ENCODE results near the gene MTM1.
A peak's percentile ranks its signal among the peaks of the same experiment; 100 is the strongest.

MTM1 gene

DNA sequence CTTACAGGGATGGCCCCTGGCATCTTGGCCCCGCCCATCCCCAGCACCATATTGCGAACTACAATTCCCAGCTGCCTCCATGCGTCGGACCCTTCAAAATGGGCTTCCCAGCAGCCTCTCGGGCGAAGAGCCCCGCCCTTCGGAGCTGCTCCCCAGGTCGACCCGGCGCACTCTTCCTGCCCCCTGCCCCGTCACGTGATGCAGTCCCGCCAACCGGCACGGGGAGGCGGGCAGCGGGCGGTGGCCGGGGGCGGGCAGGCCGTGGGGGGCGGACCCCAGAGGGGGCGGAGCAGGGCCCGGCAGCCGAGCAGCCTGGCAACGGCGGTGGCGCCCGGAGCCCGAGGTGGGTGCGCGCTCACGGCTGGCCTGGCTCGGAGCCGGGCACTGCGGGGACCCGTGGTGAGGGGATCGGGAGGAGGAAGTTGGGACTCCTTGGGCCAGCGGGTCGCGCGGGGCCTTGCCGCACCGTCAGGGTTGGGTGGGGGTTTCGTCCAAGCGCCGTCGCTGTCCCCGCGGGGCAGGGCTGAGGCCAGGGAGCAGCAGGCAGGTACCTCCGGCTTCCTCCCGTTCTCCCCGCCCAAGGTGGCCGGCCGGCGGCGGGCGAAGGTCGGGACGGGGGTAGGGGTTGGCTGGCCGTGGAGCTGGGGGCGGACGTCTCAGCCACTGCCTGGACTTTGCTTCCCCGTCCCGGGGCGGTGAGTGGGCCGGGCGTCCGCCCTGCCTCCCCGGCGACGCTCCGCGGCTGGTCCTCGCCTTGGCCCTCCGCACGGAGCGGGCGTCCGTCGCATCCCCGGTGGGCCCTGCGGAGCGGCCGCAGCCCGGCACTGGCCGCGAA lies at the start of gene MTM1:
Gene MTM1, plus strand, starts transcription at position 302 of the 835 bp plus-strand sequence. CDS start 23,994 bp downstream, outside the sequence.
- H3K9ac ChIP-seq (ENCODE audit: low read depth, low read length) = peak within 1 kb of the TSS; percentile 85
- H3K4me1 ChIP-seq (ENCODE audit: insufficient read depth, low read length) = peaks cover 45% of the 10 kb centered on the region
- no peaks in the 10 kb centered on the region for H3K9me3 ChIP-seq (ENCODE audit: control insufficient read depth, insufficient read depth, low read length)
- no peaks in the 10 kb centered on the region for H3K36me3 ChIP-seq (ENCODE audit: insufficient read depth, low read length)

GRCh38 chrX:150522494-150522893 lies 45.9 kb upstream of the MTM1 start:
- Histone ChIP-seq H3K4me1 (ENCODE audit: insufficient read depth, low read length) (peaks cover 2% of the 10 kb centered on the region; the same call in 1 of the 2 replicates), H3K36me3 (ENCODE audit: insufficient read depth, low read length) (no peaks in the 10 kb centered on the region), H3K9me3 (ENCODE audit: control insufficient read depth, insufficient read depth, low read length) (no peaks in the 10 kb centered on the region), H3K9ac (ENCODE audit: low read depth, low read length) (no peak overlapping the region)

DNA sequence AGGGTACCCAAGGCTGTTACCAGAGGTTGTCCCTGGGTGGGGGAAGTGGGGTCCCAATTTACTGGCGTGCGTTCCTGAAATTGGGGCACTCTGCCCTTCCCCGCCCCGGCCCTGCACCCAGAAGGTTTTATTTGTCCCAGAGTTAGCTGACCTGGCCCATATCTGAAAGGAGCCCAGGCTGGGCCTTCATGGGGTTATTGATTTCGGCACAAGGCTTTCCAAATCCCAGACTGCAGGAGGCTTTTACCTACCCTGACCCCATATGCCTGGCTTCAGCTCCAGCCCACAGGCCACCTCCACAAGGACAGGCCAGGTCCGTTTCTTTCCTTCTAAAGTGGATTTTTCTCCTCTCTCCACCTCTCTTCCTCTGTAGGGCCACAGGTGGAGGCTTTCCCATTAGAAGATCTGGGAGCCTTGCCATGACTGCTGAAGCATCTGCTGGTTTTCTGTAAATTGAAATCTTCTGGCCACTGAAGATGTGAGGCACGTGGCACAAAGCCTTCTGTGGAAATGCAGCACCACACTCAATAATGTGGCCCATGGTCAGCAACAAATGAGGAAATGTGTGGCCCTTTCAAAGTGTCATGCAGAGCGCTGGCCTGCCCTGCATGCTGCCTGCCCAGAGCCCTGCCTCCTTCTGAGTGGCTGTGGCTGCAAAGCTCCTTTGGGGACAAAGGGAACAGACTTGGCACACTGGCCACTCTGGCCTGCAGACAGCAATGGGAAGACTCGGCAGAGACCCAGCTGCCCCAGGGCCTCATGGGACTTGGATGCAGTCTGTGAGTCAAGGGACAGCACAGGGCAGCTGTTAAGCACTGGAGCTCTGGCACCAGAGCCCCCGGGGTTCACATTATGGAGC lies 43.1 kb upstream of the MTM1 start:
- H3K4me1 ChIP-seq (ENCODE audit: insufficient read depth, low read length) = no peaks in the 10 kb centered on the region
- H3K36me3 ChIP-seq (ENCODE audit: insufficient read depth, low read length) = no peaks in the 10 kb centered on the region
- no peak overlapping the region for H3K9ac ChIP-seq (ENCODE audit: low read depth, low read length)
- no peaks in the 10 kb centered on the region for H3K9me3 ChIP-seq (ENCODE audit: control insufficient read depth, insufficient read depth, low read length)

DNA sequence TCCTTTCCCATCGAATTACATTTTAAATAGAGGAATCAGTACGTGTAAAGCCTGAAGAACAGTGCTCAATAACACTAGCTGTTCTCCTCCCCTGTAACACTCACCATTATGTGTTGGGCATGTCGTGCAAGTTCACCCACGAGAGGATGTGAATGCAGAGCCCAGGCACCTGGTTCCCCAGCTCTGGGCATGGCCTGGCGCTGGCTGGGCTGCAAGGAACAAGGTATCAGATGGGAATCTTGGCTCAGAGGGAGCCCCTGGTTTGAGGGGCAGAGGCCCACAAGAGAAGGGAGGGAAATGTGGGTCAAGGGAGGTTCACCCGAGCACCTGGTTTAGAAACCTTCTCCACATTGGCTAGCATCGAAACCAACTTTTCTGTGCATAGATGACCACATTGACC lies 41.7 kb upstream of the MTM1 start:
- no peaks in the 10 kb centered on the region for H3K4me1 ChIP-seq (ENCODE audit: insufficient read depth, low read length)
- no peak overlapping the region for H3K9ac ChIP-seq (ENCODE audit: low read depth, low read length)
- no peaks in the 10 kb centered on the region for H3K36me3 ChIP-seq (ENCODE audit: insufficient read depth, low read length)
- H3K9me3 ChIP-seq (ENCODE audit: control insufficient read depth, insufficient read depth, low read length) = no peaks in the 10 kb centered on the region

DNA sequence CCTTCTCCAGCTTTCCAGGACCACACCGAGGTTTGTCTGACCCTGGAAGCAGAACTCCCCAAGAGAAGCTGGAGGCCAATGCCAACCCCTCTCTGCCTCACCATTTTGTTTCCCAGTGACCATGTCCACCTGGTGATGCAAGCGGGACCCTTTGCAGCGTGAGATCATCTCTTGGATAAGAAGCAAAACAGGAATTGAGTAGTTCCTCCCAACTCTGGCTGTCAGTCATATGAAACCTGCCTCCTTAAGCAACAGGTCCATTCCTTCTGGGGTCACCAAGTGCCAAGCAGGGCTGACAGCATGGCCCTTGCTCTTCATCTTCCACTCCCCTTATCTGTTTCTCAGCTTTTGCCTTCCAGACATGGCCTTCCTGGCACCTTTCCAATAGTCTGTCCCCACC lies 41.3 kb upstream of the MTM1 start:
- no peak overlapping the region for H3K9ac ChIP-seq (ENCODE audit: low read depth, low read length)
- no peaks in the 10 kb centered on the region for H3K9me3 ChIP-seq (ENCODE audit: control insufficient read depth, insufficient read depth, low read length)
- no peaks in the 10 kb centered on the region for H3K4me1 ChIP-seq (ENCODE audit: insufficient read depth, low read length)
- no peaks in the 10 kb centered on the region for H3K36me3 ChIP-seq (ENCODE audit: insufficient read depth, low read length)

GRCh38 chrX:150529587-150529986 lies 38.8 kb upstream of the MTM1 start:
- Histone ChIP-seq H3K9ac (ENCODE audit: low read depth, low read length) (no peak overlapping the region), H3K36me3 (ENCODE audit: insufficient read depth, low read length) (no peaks in the 10 kb centered on the region), H3K4me1 (ENCODE audit: insufficient read depth, low read length) (no peaks in the 10 kb centered on the region), H3K9me3 (ENCODE audit: control insufficient read depth, insufficient read depth, low read length) (no peaks in the 10 kb centered on the region)

DNA sequence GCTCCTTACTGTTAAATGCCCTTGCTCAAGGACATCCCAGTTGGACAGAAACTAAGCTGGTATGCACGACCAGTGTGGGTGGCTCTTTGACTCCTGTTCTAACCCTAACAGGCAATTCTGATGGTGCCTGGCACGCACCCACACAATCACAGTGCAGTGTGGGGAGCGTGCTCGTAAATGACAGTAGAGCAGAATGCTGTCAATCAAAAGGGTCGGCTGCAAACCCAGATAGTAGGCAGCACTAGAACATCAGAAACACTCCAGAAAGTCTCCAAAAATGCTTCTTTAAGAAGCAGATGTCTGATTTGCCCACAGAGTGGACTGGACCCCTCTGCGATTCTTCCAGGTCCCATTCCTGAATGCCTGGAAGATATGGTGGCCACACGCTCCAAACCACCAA lies 37.6 kb upstream of the MTM1 start:
- Histone ChIP-seq H3K9me3 (ENCODE audit: control insufficient read depth, insufficient read depth, low read length) (no peaks in the 10 kb centered on the region), H3K4me1 (ENCODE audit: insufficient read depth, low read length) (no peaks in the 10 kb centered on the region), H3K36me3 (ENCODE audit: insufficient read depth, low read length) (no peaks in the 10 kb centered on the region), H3K9ac (ENCODE audit: low read depth, low read length) (no peak overlapping the region)

DNA sequence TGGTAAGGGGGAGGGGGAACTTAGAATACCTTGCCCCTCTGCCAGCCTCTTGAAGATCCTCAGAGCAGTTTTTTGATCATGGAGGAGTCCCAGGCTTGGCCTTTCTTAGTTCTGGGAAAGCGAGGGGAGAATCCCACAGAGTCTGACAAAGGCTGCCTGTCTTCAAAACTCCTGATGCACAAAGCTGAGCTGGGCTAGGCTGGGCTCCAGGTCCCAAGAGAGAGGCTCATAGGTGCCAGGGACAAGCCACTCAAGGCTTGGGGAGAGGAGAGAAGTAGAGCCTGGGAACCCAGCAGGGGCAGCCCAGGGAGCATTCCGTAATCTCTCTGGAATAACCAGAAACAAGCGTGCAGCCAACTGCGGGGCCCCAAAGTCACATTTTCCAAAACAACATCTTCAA lies 37.0 kb upstream of the MTM1 start:
- no peak overlapping the region for H3K9ac ChIP-seq (ENCODE audit: low read depth, low read length)
- no peaks in the 10 kb centered on the region for H3K4me1 ChIP-seq (ENCODE audit: insufficient read depth, low read length)
- no peaks in the 10 kb centered on the region for H3K36me3 ChIP-seq (ENCODE audit: insufficient read depth, low read length)
- H3K9me3 ChIP-seq (ENCODE audit: control insufficient read depth, insufficient read depth, low read length) = no peaks in the 10 kb centered on the region

DNA sequence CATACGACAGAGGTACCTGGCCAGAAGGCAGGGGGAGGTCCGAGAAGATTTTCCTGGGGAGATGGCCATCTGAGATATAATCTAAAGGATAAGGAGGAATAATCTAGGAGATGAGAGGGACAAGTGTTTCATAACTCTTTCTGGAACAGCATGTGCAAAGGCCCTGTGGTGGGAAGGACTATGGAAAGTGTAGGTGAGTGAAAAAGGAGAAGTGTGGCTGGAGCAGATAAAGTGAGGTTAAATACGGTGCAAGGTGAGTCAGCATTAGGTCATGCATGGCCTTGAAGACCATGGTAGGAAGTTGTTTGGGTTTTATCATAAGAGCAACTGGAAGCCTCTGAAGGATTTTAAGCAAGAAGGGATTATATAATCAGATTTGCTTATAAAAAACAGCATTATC lies 34.6 kb upstream of the MTM1 start:
- no peak overlapping the region for H3K9ac ChIP-seq (ENCODE audit: low read depth, low read length)
- no peaks in the 10 kb centered on the region for H3K4me1 ChIP-seq (ENCODE audit: insufficient read depth, low read length)
- no peaks in the 10 kb centered on the region for H3K36me3 ChIP-seq (ENCODE audit: insufficient read depth, low read length)
- H3K9me3 ChIP-seq (ENCODE audit: control insufficient read depth, insufficient read depth, low read length) = no peaks in the 10 kb centered on the region

DNA sequence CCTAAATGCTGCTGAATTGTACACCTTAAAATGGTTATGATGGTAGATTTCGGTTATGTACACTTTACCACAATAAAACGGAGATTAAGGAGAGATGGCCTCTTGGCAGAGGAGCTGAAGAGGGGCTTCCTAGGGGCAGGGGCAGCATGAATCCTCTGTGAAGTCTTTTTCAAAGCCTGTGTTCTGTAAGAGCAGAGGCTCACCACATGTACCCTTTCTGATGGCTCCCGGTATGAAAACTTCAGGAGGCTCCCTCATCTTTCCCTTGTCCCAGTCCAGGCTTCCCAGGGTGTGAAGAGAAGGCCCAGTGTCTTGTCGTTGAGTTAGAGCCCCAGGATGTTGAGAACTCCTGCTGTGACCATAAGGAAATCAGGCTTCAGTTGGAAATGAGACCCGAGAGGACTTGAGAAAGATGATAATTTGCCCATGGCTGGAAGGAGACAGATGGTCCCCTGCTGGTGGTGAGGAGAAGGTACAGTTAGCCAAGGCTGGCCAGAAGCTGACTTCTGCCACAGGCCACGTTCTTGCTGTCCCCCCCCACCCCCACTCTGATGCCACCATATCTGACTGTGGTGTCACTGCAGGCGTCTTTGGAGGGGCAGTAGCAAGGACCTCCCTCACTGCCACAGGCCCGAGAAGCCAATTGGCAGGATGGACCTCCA lies 31.8 kb upstream of the MTM1 start:
- Histone ChIP-seq H3K9me3 (ENCODE audit: control insufficient read depth, insufficient read depth, low read length) (no peaks in the 10 kb centered on the region), H3K36me3 (ENCODE audit: insufficient read depth, low read length) (no peaks in the 10 kb centered on the region), H3K9ac (ENCODE audit: low read depth, low read length) (no peak overlapping the region), H3K4me1 (ENCODE audit: insufficient read depth, low read length) (no peaks in the 10 kb centered on the region)

DNA sequence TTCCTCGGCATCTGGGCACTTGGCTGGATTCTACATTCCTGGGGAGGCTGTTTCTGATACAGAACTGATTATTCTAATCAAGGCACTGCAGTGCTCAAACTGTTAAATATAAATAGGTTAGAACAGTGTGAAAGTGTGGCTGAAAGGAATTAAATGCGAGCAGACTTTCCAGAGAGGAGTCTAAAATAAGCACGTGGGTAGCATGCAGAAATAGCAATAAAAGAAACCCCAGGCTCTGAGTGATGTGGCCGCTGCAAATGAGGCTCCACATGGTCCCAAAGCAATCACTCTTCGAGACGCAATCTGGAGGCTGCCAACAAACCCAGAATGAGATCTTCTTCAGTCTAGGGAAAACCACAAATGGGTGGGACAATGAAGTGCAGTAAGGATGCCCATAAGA lies 30.6 kb upstream of the MTM1 start:
- Histone ChIP-seq H3K9ac (ENCODE audit: low read depth, low read length) (no peak overlapping the region), H3K9me3 (ENCODE audit: control insufficient read depth, insufficient read depth, low read length) (no peaks in the 10 kb centered on the region), H3K36me3 (ENCODE audit: insufficient read depth, low read length) (no peaks in the 10 kb centered on the region), H3K4me1 (ENCODE audit: insufficient read depth, low read length) (no peaks in the 10 kb centered on the region)

DNA sequence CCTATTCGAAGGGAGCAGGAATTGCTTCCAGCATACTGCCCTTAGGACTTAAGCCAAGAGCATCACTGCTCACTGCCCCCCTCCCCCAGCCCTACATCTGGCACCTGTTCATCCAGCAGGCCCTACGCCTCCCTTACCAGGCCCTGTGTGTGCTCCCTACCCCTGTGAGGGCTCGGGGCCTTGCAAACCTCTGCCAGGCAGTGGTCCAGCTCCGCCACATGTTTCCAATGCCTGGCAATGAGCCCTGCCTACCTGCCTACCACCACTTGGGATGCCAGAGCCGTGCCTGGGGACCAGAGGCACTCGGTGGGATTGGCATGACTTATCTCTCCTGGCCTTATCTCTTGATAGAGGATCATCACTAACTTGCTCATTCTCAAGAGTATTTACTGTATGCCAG lies 27.5 kb upstream of the MTM1 start:
- Histone ChIP-seq H3K9me3 (ENCODE audit: control insufficient read depth, insufficient read depth, low read length) (no peaks in the 10 kb centered on the region), H3K4me1 (ENCODE audit: insufficient read depth, low read length) (0 out of 2 replicates have a peak, but pooled peaks cover 2% of the 10 kb centered on the region), H3K36me3 (ENCODE audit: insufficient read depth, low read length) (no peaks in the 10 kb centered on the region), H3K9ac (ENCODE audit: low read depth, low read length) (no peak overlapping the region)

GRCh38 chrX:150542846-150543229 lies 25.6 kb upstream of the MTM1 start:
- H3K9ac ChIP-seq (ENCODE audit: low read depth, low read length) = no peak overlapping the region
- H3K9me3 ChIP-seq (ENCODE audit: control insufficient read depth, insufficient read depth, low read length) = no peaks in the 10 kb centered on the region
- no peaks in the 10 kb centered on the region for H3K36me3 ChIP-seq (ENCODE audit: insufficient read depth, low read length)
- peaks cover 7% of the 10 kb centered on the region for H3K4me1 ChIP-seq (ENCODE audit: insufficient read depth, low read length)

DNA sequence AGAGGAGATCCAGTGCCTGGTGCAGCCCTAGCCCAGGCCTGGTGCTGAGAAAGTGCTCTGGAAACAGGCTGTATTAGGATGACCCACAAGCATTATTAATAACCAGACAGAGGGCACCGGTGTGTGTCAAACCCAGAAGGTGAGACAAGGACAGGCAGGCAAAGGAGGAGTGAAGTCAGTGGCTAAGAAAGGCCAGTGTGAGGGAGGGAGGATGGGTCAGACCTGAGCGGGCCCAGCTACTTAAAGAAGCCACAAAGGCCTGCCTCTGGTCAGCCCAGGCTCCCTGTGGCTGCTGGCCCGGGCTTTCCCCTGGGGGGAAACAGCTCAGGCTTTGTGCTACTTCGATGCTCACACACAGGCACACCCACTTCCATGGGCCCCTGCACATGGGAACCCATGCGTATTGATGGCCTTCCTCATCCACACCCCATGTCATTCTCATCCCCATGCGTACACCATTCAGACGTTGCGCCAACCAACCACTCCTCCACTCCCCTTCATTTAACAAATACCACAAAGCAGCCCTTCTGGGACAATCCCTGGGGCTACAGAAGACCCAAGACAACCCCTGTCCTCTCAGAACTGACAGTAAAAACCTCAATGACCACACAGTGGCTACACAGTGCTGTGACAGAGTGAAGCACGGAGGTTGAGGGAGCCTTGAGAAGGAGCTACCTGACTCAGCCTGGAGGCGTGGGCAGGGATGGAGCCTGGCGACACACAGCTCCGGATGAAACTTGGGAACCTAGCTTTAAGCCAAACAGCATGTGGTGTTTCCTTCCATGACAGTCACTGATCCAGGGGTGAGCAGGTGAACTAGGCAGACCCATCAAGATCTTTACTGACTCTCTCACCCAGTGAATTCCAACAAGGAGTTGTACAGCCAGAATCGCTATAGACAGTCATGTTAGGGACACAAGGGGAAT lies 24.9 kb upstream of the MTM1 start:
- H3K36me3 ChIP-seq (ENCODE audit: insufficient read depth, low read length) = no peaks in the 10 kb centered on the region
- no peaks in the 10 kb centered on the region for H3K9me3 ChIP-seq (ENCODE audit: control insufficient read depth, insufficient read depth, low read length)
- H3K4me1 ChIP-seq (ENCODE audit: insufficient read depth, low read length) = peaks cover 7% of the 10 kb centered on the region
- H3K9ac ChIP-seq (ENCODE audit: low read depth, low read length) = no peak overlapping the region
